Omental fat pad (tissue), 4 donors: Measurements from ENCODE around the gene GRIK3. TPM values are rescaled to one million over a fixed set of nuclear protein-coding genes. Genes with fewer than 3 reads are reported as not detected.

Experiments used
- ATAC-seq: fragments of 150-250 bp; one replicate; pipeline ENCODE4 v1.9.1; 2016; ENCODE audit warnings: mild to moderate bottlenecking, moderate library complexity; ENCODE audit not compliant: low FRiP score
- DNase-seq: peaks from one replicate; pipeline ENCODE4 v3.0.0-alpha.2; 2019; ENCODE audit warnings: low spot score
- CTCF ChIP-seq, 3 donors: fragments of 450-650 bp; IDR thresholded peaks; one replicate each; pipeline ENCODE4 v1.5.1; 2016 to 2017; ENCODE audit warnings: antibody characterized with exemption in 3 of 3, mild to moderate bottlenecking in 3 of 3, moderate library complexity in 2 of 3
- total RNA-seq, 4 donors: library from RNA; depleted of rRNA; stranded (reverse); fragments of >200 nt; gene quantifications; one replicate each; pipeline ENCODE4 v1.1.0, GENCODE V29; 2016

GRIK3 gene
- total RNA-seq, 4 donors from 2014 or later: 0.09 to 0.79 TPM; not detected in 2

- ATAC-seq (no peak), DNase-seq (no peak)
- no peak for TF ChIP-seq CTCF (IDR thresholded peaks at IDR 0.05)
Measured at GRCh38 chr1:36872858-36873257, 161.5 kb downstream of the GRIK3 start.

- ATAC-seq: no peak
- no peak for DNase-seq
- no peak for TF ChIP-seq CTCF (IDR thresholded peaks at IDR 0.05)
Measured at GRCh38 chr1:36872126-36872754, 162.1 kb downstream of the GRIK3 start.

- DNase-seq: no peak
- ATAC-seq: no peak
Measured at GRCh38 chr1:36871146-36871971, 163.0 kb downstream of the GRIK3 start.

GRCh38 chr1:36869826-36870225 lies 164.5 kb downstream of the GRIK3 start:
- no peak for DNase-seq
- no peak for ATAC-seq
- no peak for TF ChIP-seq CTCF (IDR thresholded peaks at IDR 0.05)

More at GRCh38 chr1:36871146-36871971, 163.0 kb downstream of the GRIK3 start:
- no peak for TF ChIP-seq CTCF (IDR thresholded peaks at IDR 0.05)

- DNase-seq: no peak
- ATAC-seq: no peak
Measured at GRCh38 chr1:36869054-36869453, 165.3 kb downstream of the GRIK3 start.

GRCh38 chr1:36867575-36867974 lies 166.7 kb downstream of the GRIK3 start:
- no peak for DNase-seq
- no peak for ATAC-seq
- no peak for TF ChIP-seq CTCF (IDR thresholded peaks at IDR 0.05)

More at GRCh38 chr1:36869054-36869453, 165.3 kb downstream of the GRIK3 start:
- TF ChIP-seq CTCF (IDR thresholded peaks at IDR 0.05): no peak
